Measurements from ENCODE around the gene UNC13B. TPM values are rescaled to one million over a fixed set of nuclear protein-coding genes. Genes with fewer than 3 reads are reported as not detected.

Gene UNC13B
- total RNA-seq, 1 donor from 2014 or later, result 111 TPM

DNA sequence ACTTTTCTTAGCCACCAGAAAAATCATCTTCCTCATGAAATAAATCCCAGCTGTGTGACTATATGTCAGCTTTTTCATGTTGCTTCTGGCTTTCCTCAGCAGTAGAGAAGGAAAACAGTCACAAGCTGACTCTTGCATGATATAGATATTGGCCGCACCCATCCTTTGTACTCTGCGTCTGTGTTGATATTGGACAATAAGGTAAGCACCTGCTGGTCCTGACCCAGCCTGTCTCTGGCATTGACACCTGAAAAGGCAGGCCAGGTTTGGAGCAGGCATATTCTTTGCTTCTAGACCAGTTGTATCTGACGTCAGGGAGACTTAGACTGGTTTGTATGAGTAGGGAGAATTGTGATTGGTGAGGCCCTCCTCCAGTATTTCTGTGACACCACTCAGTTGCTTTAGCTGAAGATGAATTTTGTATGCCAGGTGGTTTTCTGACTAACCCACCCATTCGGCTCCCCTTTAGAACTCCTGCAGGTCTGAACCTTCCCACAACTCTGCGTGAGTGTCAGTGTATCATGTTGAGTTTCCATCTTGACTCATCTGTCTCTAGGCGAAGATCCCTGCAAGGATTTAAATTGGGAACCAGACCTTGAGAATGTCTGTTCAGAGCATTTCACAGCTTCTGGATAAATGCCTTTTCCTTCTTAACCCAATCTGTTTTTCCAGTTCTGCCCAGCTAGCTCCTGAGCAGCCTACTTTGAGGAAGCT is 176.9 kb downstream of the UNC13B start:
- no peak for DNase-seq (ENCODE audit: low spot score, unreplicated experiment)
- TF ChIP-seq, protein P1, sequence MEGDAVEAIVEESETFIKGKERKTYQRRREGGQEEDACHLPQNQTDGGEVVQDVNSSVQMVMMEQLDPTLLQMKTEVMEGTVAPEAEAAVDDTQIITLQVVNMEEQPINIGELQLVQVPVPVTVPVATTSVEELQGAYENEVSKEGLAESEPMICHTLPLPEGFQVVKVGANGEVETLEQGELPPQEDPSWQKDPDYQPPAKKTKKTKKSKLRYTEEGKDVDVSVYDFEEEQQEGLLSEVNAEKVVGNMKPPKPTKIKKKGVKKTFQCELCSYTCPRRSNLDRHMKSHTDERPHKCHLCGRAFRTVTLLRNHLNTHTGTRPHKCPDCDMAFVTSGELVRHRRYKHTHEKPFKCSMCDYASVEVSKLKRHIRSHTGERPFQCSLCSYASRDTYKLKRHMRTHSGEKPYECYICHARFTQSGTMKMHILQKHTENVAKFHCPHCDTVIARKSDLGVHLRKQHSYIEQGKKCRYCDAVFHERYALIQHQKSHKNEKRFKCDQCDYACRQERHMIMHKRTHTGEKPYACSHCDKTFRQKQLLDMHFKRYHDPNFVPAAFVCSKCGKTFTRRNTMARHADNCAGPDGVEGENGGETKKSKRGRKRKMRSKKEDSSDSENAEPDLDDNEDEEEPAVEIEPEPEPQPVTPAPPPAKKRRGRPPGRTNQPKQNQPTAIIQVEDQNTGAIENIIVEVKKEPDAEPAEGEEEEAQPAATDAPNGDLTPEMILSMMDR (IDR thresholded peaks at IDR 0.05; ENCODE audit: unreplicated experiment), result no peak
- Mint-ChIP-seq H3K27ac (no peak overlapping the region), H3K4me3 (ENCODE audit: low read depth) (no peak overlapping the region), H3K4me1 (ENCODE audit: low read depth) (no peaks in the 10 kb centered on the region), H3K9me3 (ENCODE audit: low read depth) (no peaks in the 10 kb centered on the region), H3K27me3 (no peaks in the 10 kb centered on the region), H3K36me3 (ENCODE audit: insufficient read depth) (peaks cover 2% of the 10 kb centered on the region)

DNA sequence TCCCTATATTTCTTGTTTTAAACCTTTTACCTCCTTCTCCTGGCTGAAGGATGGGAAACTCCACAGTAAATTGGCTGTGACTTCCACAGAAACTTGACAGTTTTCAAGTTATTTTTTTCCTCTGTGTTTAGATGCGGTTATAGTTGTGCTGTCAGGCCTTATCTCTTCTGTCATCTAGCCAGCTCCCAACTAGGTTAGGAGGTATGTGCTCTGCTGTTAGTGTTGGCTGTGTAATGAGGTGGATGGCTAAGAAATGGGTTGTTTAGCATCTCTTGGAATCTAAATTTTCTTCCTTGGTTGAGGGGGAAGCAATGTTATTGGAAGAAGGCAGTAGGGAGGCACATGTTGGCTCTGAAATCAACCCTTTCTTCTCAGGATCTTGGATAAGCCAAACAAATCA is 178.2 kb downstream of the UNC13B start:
- Mint-ChIP-seq H3K27ac (peak overlapping the region; percentile 51), H3K36me3 (ENCODE audit: insufficient read depth) (peaks cover 2% of the 10 kb centered on the region), H3K9me3 (ENCODE audit: low read depth) (no peaks in the 10 kb centered on the region), H3K4me3 (ENCODE audit: low read depth) (no peak overlapping the region), H3K27me3 (no peaks in the 10 kb centered on the region), H3K4me1 (ENCODE audit: low read depth) (no peaks in the 10 kb centered on the region)
- no peak for DNase-seq (ENCODE audit: low spot score, unreplicated experiment)
- TF ChIP-seq, protein P1 (IDR thresholded peaks at IDR 0.05; ENCODE audit: unreplicated experiment), result no peak

DNA sequence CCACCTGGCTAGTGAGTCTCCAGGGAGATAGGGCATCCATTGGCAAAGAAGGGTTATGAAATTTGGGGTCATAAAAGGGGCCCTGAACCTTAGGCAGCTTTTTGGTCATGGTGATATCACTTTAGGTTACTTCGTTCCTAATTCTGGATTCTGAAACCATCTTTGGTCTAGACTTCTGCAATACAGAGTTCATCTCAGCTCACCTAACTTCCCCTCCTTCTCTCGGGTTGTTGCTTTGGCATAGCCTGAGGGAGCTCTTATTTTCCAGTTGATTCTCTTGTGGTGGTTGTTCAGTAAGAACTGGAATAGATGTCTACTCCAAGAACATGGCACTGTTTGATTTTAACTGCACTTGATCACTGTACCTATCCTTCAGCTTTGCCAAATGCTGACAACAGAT is 179.2 kb downstream of the UNC13B start:
- TF ChIP-seq, protein P1 (IDR thresholded peaks at IDR 0.05; ENCODE audit: unreplicated experiment), result no peak
- H3K9me3 Mint-ChIP-seq (ENCODE audit: low read depth), result no peaks in the 10 kb centered on the region
- H3K4me1 Mint-ChIP-seq (ENCODE audit: low read depth), result no peaks in the 10 kb centered on the region
- H3K27ac Mint-ChIP-seq, result no peak overlapping the region
- no peak overlapping the region for H3K4me3 Mint-ChIP-seq (ENCODE audit: low read depth)
- no peaks in the 10 kb centered on the region for H3K27me3 Mint-ChIP-seq
- no peak for DNase-seq (ENCODE audit: low spot score, unreplicated experiment)
- peaks cover under 1% of the 10 kb centered on the region for H3K36me3 Mint-ChIP-seq (ENCODE audit: insufficient read depth)

DNA sequence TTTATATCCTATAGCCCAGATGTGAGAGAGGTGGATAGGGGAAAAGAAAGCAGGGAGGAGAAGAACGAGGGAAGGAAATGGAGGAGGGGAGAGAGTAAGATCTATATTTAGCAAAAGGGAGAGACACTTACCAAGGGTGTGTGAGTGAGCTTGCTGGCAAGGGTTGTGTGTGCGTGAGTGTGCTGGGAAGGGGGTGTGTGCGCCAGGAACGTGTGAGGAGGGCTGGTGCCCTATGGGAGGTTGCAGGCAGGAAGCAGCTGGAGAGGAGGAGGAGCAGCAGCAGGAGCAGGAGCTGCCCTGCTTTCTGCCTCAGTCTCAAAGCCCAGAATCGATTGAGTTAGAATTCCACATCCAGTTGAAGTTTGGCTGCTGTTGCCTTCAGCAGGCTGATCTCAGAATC is 179.8 kb downstream of the UNC13B start:
- DNase-seq (ENCODE audit: low spot score, unreplicated experiment), result no peak
- Mint-ChIP-seq H3K27me3 (no peaks in the 10 kb centered on the region), H3K4me3 (ENCODE audit: low read depth) (no peak overlapping the region), H3K27ac (peak overlapping the region; percentile 81), H3K36me3 (ENCODE audit: insufficient read depth) (no peaks in the 10 kb centered on the region), H3K9me3 (ENCODE audit: low read depth) (no peaks in the 10 kb centered on the region), H3K4me1 (ENCODE audit: low read depth) (no peaks in the 10 kb centered on the region)
- TF ChIP-seq, protein P1 (IDR thresholded peaks at IDR 0.05; ENCODE audit: unreplicated experiment), result no peak

DNA sequence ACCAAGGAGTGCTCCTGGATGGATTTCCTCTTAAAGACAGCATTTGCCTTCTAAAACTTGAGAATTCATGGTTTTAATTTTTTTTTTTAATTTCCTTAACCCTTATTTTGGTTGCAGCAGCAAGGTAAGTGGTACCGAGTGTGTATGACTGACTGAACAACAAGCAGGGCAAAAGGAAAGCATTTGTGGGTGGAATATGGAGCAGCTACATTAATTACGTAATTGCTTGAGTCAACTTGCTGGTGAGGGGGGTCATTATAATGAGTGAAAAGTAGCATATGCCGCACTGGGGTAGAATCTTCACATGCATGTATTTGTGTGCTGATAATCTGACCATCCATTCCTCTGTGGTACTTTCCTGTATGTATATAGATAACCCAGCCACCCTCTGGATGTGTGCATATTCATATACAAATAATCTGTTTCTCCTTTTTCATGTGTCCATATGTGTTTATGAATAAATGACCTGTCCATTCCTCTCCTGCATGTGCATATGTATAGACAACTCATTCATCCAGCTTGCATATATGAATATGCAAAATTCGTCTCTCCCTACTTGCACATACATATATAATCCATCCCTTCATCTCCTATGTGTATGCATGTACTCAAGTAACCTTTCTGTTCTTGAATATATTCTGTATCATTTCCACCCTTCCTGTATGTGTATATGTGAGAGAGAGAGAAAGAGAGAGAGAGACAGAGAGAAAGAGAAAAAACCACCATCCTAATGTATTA is 180.6 kb downstream of the UNC13B start:
- TF ChIP-seq, protein P1 (IDR thresholded peaks at IDR 0.05; ENCODE audit: unreplicated experiment), result no peak
- no peaks in the 10 kb centered on the region for H3K4me1 Mint-ChIP-seq (ENCODE audit: low read depth)
- no peaks in the 10 kb centered on the region for H3K27me3 Mint-ChIP-seq
- no peak for DNase-seq (ENCODE audit: low spot score, unreplicated experiment)
- H3K9me3 Mint-ChIP-seq (ENCODE audit: low read depth), result no peaks in the 10 kb centered on the region
- H3K36me3 Mint-ChIP-seq (ENCODE audit: insufficient read depth), result peaks cover 3% of the 10 kb centered on the region
- H3K27ac Mint-ChIP-seq, result no peak overlapping the region
- no peak overlapping the region for H3K4me3 Mint-ChIP-seq (ENCODE audit: low read depth)
